Ascending aorta (tissue), 2 donors: ENCODE measurements around the gene NUTF2. TPM values are rescaled to one million over a fixed set of nuclear protein-coding genes. Genes with fewer than 3 reads are reported as not detected.
A peak's percentile ranks its signal among the peaks of the same experiment; 100 is the strongest.

Experiments used
- DNase-seq, 2 donors: peaks; one replicate each; pipeline ENCODE4 v3.0.0-alpha.2; 2019; ENCODE audit warnings: low spot score in 2 of 2
- H3K27ac ChIP-seq, 2 donors: fragments of 200-600 bp; sonication (generic); one replicate each; pipeline ENCODE4 v1.5.1; 2016 to 2017; ENCODE audit warnings: mild to moderate bottlenecking in 1 of 2
- H3K27me3 ChIP-seq: fragments of 200-600 bp; sonication (generic); one replicate; pipeline ENCODE4 v1.5.1; 2017
- H3K36me3 ChIP-seq, 2 donors: fragments of 200-600 bp; sonication (generic); one replicate each; pipeline ENCODE4 v1.5.1; 2016
- H3K4me1 ChIP-seq, 2 donors: fragments of 200-600 bp; sonication (generic); one replicate each; pipeline ENCODE4 v1.5.1; 2016 to 2017; ENCODE audit warnings: mild to moderate bottlenecking in 1 of 2
- H3K4me3 ChIP-seq, 2 donors: fragments of 200-600 bp; sonication (generic); one replicate each; pipeline ENCODE4 v1.5.1; 2016 to 2017; ENCODE audit warnings: mild to moderate bottlenecking in 1 of 2
- H3K9me3 ChIP-seq, 2 donors: fragments of 200-600 bp; sonication (generic); one replicate each; pipeline ENCODE4 v1.5.1; 2016
- CTCF ChIP-seq, 3 experiments: fragments of 200-600 bp in 2 of 3; fragments of 450-650 bp in 1 of 3; sonication (generic) in 2 of 3; IDR thresholded peaks; one replicate each; pipeline ENCODE4 v1.5.1; 2016 to 2019; ENCODE audit warnings: antibody characterized with exemption in 3 of 3, mild to moderate bottlenecking in 1 of 3, moderate library complexity in 1 of 3
- intact Hi-C: fragments of 100-400 bp; cut with DNase I; formaldehyde crosslinking; loops from one replicate; pipeline ENCODE4 v1.15.1; 2023
- total RNA-seq: library from RNA; depleted of rRNA; stranded (reverse); fragments of >200 nt; gene quantifications from one replicate; pipeline ENCODE4 v1.1.0, GENCODE V29; 2016

The NUTF2 gene
- total RNA-seq, 1 donor from 2014 or later: 156 TPM

DNA sequence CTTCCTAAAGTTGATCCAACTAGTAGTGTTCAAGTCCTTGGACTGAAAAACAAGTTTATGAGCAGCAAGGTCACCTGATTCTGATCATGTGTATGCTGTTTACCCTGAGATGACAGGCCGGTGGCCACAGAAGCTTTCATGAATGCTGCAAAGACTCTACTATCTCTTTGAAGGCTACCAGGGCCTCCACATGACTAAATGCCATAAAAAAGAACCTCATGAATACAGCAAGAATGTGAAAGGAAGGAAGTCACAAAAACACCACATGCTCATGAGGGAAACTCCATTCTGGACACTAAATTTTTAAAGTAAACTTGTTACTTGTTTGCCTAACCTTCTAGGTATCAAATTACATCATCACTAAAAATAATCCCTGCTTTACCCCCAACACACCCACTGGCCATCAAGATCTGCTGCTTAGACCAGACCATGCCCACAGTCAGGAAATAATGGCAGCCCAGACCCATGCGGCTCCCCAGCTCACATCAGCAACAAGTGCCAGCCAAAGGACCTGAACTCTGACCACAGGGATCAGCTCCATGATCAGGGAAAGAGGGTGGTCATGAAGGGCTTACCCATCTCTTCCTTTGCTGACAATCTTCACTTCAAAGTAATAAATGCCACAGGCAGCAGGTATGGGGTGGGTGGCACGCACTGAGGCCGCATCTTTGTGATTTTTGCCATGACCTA, 41.7 kb upstream of the NUTF2 start:
- H3K27ac ChIP-seq: no peak overlapping the region

DNA sequence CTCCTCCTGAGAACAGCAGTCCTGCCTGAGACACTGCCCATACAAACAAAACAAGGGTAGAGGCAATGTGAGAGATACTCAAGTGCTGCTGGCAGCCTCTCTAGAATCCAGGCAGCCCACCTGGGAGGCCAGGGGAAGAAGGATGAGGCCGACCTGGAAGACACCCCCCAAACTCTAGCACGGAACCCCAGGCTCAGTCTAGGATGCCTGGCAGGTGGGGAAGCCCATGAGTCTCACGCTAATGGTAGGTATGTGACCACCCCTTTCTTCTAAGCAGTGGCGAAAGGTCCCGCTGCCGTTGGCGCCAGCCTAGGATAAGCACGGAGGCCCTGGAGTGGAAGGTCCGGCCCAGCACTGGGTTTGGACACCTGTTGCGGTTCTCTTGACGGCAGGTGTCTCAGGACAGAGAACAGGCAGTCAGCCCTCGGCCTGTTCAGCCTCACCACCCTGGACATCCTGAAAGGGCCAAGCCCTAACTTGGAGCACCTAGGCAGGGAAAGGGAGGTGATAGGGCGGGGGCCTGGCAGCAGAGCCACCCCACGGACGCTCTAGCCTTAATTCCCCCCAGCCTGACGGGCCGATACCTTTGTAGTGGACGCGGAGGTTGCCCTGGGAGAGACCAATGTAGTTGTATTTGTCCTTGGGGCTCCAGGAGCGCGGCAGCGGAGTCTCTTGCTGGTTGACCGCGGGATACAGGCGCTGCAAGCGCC, 40.9 kb upstream of the NUTF2 start:
- H3K36me3 ChIP-seq: peaks cover 3 to 10% of the 10 kb centered on the region in 2 donors
- intact Hi-C loops: loop anchor here (1.0 to 10.0 kb wide), 7 partner anchors 41 to 561 kb away; partner anchors contain the start of genes ACD, CENPT, DDX28 and DUS2
- H3K4me3 ChIP-seq: peak overlapping the region; percentile 87 to 91
- H3K27ac ChIP-seq: peak overlapping the region; percentile 66 to 69
- no peaks in the 10 kb centered on the region for H3K27me3 ChIP-seq
- no peak for DNase-seq
- no peak for TF ChIP-seq CTCF (IDR thresholded peaks at IDR 0.05)
- H3K4me1 ChIP-seq: peaks cover 0 to 12% of the 10 kb centered on the region in 2 donors
- H3K9me3 ChIP-seq: no peaks in the 10 kb centered on the region

More for the DNA sequence above, 41.7 kb upstream of the NUTF2 start:
- peaks cover 6 to 11% of the 10 kb centered on the region in 2 donors for H3K36me3 ChIP-seq
- H3K9me3 ChIP-seq: no peaks in the 10 kb centered on the region
- H3K4me1 ChIP-seq: peaks cover 0 to 12% of the 10 kb centered on the region in 2 donors
- intact Hi-C loops: loop anchor here (5.0 to 10.0 kb wide), 3 partner anchors 278 to 560 kb away; partner anchors contain the start of genes ESRP2, FHOD1, RIPOR1 and SLC9A5
- no peak for TF ChIP-seq CTCF (IDR thresholded peaks at IDR 0.05)
- DNase-seq: no peak
- peak overlapping the region; percentile 87 to 91 for H3K4me3 ChIP-seq
- H3K27me3 ChIP-seq: no peaks in the 10 kb centered on the region

- Histone ChIP-seq H3K36me3 (peaks cover 3% of the 10 kb centered on the region in 2 donors), H3K9me3 (no peaks in the 10 kb centered on the region), H3K4me1 (peaks cover 0 to 12% of the 10 kb centered on the region in 2 donors), H3K27ac (peak within 1 kb of the TSS; percentile 70 to 83), H3K27me3 (no peaks in the 10 kb centered on the region), H3K4me3 (peak within 1 kb of the TSS; percentile 87 to 91)
- peak; percentile 97 to 99 for DNase-seq
- intact Hi-C loops: loop anchor here (1.0 to 10.0 kb wide), 8 partner anchors 40 to 562 kb away; partner anchors contain the start of genes ACD, CENPT, CTCF and DDX28
- TF ChIP-seq CTCF (IDR thresholded peaks at IDR 0.05): no peak
Observed at GRCh38 chr16:67806428-67807147, 40.1 kb upstream of the NUTF2 start, which contains the start of the genes RANBP10 and TSNAXIP1. Gene RANBP10, minus strand, starts transcription at chr16:67806560. Its CDS starts 24 bp downstream, at chr16:67806536. Gene TSNAXIP1, plus strand, starts transcription at chr16:67806889. Its CDS starts 261 bp downstream, at chr16:67807150.

- TF ChIP-seq CTCF (IDR thresholded peaks at IDR 0.05): no peak
- no peak for DNase-seq
- Histone ChIP-seq H3K4me3 (peak overlapping the region; percentile 87 to 91), H3K27me3 (no peaks in the 10 kb centered on the region), H3K9me3 (no peaks in the 10 kb centered on the region), H3K27ac (peak overlapping the region; percentile 70 to 83), H3K4me1 (peaks cover 0 to 12% of the 10 kb centered on the region in 2 donors), H3K36me3 (peaks cover 0 to 3% of the 10 kb centered on the region in 2 donors)
- intact Hi-C loops: loop anchor here (1.0 to 10.0 kb wide), 7 partner anchors 40 to 562 kb away; partner anchors contain the start of genes CENPT, CTCF, DDX28 and DUS2
Observed at GRCh38 chr16:67807148-67807682, 39.5 kb upstream of the NUTF2 start.

DNA sequence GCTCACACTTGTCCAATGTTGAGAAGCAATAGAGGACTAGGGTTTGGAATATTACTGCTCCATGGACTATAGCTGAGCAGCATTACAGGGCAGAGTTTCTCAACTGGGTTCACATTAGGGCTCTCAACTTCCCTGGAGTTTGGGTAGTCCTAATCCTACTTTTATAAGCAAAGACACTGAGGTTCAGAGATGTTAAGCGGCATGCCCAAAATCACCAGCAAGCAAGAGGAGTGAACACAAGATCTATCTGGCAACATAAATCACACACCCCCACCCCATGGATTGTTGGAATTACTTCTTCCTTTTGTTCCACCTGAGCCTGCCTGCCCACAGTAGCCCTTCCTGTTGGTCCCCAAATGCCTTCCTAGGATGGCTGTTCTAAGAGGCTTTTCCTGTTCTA, 34.8 kb upstream of the NUTF2 start:
- peaks cover 0 to 5% of the 10 kb centered on the region in 2 donors for H3K4me1 ChIP-seq
- intact Hi-C loops: no loop called here
- no peaks in the 10 kb centered on the region for H3K36me3 ChIP-seq
- DNase-seq: no peak
- H3K4me3 ChIP-seq: no peak overlapping the region
- no peak overlapping the region for H3K27ac ChIP-seq
- H3K9me3 ChIP-seq: no peaks in the 10 kb centered on the region
- H3K27me3 ChIP-seq: no peaks in the 10 kb centered on the region
- no peak for TF ChIP-seq CTCF (IDR thresholded peaks at IDR 0.05)
